HG03280 (cell line): ENCODE data around the gene APOD.

Experiments
- ATAC-seq: cut with Tn5 transposase; IDR thresholded peaks from one replicate; pipeline ENCODE4 v1.9.1; 2021; ENCODE audit warnings: mild to moderate bottlenecking, moderate library complexity; ENCODE audit not compliant: unreplicated experiment

APOD gene

DNA sequence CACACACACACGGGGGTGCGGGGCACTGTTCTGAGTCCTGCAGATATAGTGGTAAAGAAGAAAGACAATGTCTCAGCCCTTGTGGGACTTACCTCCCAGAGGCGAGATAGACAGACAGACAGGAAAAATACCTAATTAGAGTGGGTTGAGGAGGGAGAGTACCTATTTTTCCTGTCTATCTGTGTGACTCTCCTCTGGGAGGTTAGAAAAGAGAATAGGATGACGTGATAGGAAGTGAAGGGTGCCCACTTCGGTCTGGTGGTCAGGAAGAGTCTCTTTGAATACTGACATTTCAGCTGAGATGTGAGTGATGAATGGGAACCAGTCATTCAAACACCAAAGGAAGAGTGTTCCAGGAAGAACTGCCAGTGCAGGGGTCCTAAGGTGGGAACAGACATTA lies 4.1 kb upstream of the APOD start:
- no peak for ATAC-seq

DNA sequence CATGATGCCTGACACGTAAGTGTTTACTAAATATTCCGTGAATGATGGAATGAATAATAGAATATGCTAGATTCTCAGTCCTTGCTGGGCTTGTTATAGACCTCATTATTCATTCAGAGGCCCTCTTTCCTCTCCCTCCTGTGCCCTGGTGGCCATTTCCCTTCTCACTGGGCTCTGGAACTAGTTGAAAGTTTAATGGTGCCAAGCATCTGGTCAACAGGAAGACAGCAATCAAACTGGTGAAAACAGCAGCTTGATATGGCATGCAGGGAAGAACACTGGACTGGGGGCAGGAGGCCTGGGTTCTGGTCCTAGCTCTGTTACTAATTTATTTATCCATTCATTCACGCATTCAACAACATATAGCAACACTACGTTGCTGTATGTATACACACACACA lies 3.7 kb upstream of the APOD start:
- no peak for ATAC-seq

DNA sequence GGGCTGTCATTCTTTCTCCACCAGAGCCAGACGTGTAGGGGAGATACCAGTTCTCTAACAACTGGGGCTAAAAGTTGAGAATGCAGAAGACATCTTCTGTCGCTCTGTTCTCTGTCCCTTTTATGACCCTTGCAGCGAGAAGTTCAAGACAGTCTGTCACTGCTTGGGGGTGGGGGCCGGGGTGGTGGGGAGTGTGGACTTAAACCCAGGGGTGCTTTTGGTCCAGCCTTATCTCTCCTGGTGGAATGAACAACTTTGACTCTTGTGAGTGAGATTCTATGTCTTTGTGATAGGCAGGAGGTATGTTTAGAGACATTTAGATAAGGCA lies 767 bp upstream of the APOD start:
- ATAC-seq: no peak

DNA sequence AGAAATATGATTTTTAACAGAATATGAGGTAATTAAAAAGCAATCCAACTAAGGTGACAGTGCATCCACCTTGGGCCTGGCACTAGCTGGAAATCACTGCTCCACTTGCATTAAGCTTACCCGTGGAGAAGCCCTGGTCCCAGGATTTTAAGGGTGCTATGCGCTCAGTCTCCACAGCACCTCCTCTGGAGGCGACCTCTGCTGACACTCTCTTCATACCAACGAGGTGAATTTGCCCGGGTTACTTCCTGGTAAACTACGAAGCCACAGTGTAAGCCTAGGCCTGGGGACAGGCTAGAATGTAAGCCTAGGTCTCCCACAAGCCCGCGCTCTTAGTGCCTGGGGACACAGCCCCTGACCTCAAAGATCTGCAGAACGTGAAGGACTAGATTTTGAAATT lies 793 bp downstream of the APOD start:
- no peak for ATAC-seq

DNA sequence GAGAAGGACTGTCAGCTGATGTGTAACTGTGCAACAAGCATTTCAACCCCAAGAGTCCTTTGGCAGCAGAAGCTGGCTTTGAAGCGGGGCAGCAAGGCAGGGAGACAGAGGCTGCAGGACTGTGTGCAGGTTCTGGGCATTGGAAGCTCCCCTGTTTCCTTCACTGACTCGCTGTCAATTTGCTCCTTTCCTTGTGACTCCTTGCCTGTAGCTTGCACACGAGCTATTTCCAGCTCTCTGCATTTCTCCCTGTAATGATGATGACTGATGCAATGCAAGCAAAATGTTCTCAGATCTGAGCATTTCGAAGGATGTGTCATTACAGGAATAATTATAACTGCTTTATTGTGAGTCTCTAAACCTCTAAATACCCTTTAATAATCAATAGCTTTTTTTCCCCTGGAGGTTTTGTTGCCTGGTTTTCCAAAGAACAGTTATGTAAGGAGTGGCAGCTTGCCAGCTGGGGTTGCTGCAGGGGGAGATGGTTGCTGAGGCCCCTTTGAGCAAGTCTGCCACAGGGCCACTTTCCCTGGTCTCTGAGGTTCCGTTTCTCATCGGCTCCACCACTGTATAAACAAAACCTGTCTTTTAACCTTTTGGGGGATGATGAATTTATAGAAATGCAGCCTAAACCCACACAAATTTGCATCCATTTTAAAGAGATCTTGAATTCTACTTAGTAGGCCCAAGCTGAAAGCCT lies 2.8 kb downstream of the APOD start:
- ATAC-seq: no peak

DNA sequence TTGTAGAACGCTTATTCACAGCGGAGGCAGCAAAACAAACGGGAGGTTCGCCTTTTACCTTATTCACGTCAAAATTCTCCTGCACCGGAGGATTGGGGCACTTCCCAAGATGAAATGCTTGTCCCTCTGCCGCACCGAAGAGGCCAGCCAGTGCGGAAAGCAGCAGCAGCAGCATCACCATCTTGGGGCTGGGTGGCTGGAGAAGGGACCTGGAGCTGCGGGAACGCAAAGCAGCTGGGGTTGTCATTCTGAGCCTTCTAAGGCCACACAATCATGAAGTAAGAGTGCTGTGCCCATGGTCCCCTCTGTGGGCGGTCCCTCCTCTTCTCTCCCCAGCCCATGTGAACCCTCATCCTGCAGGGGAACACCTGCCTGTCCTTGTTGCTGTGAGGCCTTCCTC lies 4.5 kb downstream of the APOD start:
- no peak for ATAC-seq

DNA sequence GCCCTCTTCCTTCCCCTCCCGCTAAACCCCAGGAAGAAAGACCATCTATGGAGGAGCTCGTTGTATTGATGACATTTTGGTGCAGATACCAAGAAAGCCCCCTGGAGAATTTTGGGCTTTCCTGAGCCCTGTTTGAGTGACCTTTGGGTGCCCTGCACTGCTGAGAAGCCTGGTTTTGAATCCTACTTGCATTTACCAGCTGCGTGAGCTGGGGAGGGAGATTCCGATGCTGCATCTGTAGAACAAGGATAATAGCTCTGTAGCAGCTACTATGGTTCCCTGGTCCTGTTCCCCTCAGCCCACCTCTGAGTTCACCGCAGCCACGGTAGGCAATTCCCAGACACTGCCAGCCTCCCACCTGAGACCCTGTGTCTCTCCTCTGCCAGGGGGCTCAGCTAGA lies 5.2 kb downstream of the APOD start:
- no peak for ATAC-seq

DNA sequence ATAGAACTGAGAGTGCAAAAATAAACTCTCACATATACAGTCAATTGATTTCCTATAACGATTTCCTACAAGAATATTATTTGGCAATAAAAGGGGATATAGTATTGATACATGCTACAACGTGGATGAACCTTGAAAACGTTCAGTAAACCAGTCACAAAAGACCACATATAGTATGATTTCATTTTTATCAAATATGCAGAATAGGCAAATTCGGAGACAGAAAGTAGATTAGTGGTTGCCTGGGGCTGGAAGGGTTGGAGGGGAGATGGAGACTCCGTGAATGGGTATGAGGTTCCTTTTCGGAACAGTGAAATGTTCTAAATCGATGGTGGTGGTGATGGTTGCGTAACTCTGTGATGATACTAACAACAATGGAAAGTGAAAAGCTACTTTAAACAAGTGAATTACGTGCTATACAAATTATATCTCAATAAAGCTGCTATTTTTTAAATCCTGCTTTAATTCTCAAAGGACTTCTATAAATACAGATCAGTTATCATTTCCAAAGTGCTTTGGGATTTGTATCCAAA lies 6.0 kb downstream of the APOD start:
- ATAC-seq: no peak

DNA sequence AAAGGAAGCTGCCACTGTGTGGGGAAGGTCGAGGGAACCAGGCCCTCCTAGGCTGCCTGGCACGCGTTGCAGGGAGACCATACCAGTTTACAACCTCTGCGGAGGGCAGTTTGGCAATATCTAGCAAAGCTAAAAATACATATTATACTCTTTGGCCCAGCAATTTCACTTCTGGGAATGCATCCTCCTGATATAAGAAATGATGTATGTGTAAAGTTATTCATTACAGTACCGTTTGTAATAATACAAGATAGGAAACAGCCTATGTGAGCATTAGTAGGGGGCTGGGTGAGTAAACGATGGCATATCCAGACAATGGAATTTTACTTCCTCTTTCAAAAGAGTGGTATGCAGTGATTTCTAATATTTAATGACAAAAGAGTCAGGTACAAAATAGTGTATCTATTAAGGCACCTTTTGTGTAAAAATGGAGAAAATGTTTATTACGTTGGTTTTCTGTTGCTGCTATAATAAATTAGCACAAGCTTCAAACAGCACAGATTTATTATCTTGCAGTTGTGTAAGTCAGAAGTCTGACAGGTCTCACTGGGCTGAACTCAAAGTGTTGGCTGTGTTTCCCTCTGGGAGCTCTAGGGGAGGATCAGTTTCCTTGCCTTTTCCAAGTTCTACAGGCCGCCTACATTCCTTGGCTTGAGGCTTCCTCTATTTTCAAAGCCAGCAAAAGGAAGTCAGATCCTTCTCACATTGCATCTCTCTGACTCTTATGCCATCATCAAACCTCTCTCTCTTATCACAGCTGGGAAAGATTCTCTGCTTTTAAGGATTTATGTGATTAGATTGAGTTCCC lies 9.0 kb downstream of the APOD start:
- ATAC-seq: no peak

DNA sequence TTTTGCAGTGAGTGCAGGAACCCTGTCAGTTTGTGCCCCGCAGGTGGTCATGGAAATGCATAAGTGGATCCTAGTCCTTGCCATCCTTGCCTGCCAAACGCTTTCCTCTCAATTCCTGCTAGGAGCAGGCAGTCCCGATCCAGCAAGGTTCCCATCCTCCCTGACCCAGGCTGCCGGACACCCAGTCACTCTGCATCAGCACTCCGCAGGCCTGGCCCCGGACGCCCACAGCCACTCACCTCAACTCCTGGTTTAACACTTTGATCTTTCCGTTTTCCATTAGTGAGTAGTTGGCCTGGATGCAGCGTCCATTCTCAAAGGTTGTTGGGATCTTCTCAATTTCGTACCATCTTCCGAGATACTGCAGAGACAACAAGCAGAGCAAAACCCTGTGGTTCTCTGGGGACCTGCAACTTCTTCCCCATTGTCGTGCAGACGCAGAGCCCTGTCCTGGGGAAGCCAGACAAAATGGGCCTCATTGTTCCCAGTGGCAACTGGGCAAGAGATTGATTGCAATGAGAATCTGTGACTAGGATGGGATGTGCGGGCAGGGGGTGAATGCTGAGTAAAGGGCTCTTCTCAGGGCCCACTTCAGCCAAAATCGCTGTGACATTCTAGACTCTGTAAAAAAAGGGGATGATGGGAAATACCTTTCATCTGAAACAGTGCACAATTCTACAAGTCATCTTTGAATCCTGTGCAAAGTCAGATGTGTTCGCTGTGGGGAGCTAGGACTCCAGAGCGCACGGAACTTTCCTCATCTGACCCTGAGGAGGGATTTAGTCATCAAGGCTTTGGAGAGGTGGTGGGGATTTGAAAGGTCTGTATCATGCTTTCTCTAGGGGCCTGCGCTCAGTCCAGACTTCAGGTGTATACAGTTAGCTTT lies 9.9 kb downstream of the APOD start:
- no peak for ATAC-seq

DNA sequence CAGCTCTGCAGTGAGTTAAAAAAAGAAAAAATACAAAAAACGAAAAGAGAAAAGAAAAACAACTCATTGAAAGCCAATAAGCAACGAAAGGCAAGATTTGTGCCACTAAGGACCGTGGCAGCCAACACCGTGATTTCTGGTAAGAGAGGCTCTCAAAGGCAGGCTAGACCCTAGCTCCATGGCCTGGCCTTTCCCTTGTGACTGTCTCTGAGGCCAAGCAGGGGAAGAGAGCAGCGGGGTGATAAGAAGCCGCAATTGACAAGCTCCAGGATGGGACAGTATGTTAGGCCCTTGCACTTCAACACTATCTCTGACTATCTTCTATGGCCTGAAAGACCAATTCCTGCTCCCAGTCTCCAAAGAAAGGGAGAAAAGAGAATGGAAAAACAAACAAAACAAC lies 12.4 kb downstream of the APOD start:
- ATAC-seq: no peak

DNA sequence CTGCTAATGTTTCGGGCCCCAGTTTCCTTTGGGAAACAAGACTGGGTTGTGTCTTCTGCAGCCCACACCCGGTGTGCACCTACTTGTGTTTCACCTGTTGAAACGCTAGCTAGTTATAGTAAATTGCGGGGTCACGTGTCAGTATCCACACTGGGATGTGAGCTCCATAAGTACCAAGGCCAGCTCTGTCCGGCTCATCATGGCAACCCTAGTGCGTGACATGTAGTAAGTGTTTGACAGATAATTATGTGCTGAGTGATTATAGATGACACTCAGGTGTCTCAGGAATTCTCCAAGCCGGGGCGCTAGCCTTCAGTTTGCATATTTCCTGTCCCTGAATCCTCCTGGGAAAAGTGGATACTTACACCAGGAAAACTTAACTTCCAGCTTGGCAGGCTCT lies 12.8 kb downstream of the APOD start:
- no peak for ATAC-seq

DNA sequence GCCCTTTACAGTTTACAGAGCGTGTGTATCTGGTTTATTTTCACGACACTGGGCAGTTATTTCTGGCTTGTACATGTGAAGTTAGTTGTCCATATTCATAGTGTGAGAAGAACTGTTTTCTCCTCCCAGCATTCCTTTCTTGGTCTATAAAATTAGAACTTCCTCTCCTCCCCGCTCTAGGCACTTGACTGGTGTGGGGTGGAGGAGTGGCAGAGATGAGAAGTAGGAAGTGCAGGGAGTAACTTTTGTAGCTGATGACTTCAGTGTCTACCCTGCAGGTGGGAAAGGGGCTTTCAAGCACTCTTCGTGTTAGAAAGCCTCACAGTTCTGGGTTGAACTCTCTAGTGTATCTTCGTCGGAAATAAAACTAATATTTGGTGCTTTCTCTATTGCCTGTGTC lies 13.4 kb downstream of the APOD start:
- ATAC-seq: no peak

DNA sequence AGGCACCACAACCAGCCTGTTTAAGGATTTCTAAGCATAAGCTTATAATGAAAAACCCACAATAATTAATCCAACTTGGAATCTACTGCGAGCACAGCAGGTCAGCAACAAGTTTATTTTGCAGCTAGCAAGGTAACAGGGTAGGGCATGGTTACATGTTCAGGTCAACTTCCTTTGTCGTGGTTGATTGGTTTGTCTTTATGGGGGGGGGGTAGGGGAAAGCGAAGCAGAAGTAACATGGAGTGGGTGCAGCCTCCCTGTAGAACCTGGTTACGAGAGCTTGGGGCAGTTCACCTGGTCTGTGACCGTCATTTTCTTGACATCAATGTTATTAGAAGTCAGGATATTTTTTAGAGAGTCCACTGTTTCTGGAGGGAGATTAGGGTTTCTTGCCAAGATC lies 15.1 kb downstream of the APOD start:
- no peak for ATAC-seq

DNA sequence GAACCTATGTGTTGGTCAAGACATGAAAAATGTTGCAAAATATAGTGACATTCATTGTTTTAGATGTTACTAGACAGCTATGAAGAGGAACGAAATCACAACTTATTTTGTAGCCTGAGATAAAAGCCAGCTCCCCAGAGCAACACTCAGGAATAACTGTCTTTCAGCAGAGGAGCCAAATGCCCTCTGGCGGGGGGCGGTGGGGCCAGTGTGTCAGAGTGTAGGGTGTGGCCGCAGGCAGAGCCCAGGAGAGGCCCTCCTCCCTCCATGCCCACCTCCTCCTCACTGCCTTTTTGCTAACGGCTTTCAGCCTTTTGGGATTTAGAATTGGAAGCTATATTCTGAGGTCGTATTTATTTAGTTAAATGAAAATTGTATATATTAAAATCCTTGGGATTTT lies 16.9 kb downstream of the APOD start:
- ATAC-seq: no peak

DNA sequence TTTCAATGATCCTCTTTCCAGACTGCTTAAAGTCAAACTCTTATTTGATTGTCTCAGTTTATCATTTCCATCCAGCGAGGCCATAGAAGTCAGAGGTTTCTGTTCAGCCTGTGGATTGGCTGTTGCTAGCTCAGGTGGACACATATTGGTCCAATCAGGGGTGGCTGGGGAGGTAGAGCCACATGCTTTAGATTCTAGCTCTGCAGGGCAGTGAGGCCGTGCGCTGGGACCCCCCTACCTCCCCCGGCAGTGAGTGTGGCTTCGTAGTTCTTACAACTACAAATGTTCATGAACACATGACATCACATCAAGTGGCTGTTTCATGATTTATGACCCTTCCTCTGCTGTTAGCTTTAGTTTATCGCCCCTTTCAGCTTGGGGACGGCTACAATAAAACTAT lies 18.0 kb downstream of the APOD start:
- no peak for ATAC-seq

DNA sequence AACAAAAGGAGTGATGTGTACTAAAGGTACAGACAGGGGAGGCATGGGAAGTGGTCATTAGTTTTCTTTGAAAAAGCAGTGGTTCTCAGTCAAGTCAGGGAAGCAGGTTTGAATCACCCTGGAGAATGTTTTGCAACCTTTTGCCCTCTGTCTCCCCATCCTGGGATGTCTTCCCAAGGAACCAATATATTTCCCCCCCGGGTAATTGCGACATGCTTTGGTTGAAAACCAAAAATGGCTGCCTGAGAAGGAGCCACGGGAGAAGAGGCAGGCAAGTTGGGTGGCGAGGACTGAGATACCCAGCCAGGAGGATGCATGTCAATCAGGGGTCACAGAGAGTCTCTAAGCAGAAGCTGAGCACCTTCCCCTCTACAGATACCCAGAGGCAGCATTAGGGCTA lies 20.4 kb downstream of the APOD start:
- no peak for ATAC-seq

DNA sequence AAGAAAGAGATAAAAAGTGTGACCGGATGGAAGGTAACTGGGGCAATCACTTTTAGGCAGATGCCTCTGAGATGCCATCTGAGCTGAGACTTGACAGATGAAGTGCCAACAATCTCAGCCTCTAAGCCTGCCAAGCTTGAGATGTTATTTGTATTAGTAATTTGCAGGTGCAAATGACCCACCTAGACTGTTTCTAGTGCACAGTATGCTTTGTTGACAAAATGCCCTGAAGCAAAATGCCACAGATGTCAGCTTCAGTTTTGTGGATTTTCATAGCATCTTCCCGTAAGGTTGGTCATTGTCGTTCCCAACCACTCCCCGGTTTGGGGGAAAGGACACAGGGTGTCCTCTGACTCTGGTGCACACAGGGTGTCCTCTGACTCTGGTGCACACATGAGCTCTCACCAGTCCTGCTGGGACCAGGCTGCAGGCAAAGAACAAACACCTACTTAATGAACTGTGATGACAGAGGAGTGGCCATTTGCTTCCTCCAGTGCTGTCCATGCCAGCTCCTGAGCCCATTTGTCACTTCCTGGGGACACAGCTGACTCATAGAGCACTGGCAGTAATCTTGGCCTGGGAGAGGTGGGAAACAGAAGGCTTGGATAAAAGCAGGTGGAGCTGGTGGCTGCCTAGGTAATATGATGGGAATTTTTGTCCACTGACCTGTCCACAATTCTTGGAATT lies 23.9 kb downstream of the APOD start:
- no peak for ATAC-seq

DNA sequence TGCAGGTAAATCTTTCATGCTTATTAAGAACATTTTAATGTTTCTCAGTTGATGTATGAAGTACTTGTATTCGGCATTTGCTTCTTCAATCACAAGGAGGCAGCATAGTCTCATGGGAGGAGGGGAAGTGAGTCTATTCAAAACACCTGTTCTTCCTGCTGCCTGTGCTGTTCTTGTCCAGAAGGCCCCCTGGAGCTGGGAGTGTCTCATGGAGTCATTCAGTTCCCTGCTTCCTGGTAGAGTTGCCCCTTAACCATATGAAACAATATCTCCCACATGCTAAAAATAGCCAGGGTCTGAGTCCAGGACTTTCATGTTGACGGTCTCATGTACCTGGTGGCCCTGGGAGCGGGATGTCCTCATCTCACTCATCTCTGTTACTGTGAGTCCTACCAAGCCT lies 25.1 kb downstream of the APOD start:
- ATAC-seq: no peak

DNA sequence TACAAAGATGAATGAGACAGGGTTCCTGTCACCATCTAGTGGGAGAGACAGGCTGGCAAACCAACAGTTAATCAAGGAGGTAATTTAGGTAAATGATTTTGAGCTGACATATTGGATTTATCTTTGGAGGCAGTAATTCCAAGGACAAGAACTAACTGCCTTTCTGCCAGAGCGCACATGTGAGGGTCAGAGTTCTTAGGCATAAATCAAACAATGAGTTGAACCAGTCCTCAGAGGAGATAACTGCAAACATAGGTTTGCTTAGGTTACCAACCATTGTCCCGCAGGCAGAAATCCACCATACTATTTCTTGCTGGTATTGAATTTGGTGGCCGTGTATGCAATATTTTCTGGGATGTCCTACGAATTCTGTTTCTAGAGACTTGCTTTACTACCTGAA lies 26.4 kb downstream of the APOD start:
- no peak for ATAC-seq

DNA sequence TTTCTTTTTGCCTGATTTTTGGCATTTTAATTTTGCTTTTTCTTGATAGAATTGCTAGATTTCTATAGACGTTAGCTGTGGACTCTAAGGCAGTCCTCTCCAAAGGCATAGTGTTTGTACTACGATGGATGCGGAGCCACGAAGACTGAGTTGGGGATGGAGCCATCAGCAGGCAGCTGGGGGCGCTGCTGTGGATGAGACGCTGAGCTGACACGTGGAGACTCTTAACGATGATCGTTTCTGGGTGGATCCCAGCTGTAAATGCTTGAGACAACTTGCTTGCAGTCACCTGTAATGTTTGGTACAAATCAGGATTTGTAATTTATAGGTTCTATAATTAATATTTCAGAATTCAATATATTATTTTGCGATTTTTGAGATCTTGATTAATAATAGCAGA lies 27.4 kb downstream of the APOD start:
- no peak for ATAC-seq
